Cardiac fibroblast (primary cell): Measurements from ENCODE around the gene IL17RE.

ENCODE experiments used
- DNase-seq, 2 donors: peaks; one replicate each; pipeline versions ENCODE4 v3.0.0 to v3.0.0-alpha.2; 2010; ENCODE audit warnings: low read depth in 2 of 2
- H3K4me3 ChIP-seq, 2 donors: replicated peaks in 1 of 2; 1 replicate in 1 of 2; 2 replicates in 1 of 2; pipeline ENCODE4 v1.5.1; 2011; ENCODE audit warnings: low read depth in 2 of 2, low read length in 2 of 2, mild to moderate bottlenecking in 2 of 2, moderate library complexity in 1 of 2
- CTCF ChIP-seq: IDR thresholded peaks from one replicate; pipeline ENCODE4 v1.5.1; 2011; ENCODE audit warnings: low read depth, mild to moderate bottlenecking, low read length, inconsistent platforms

The IL17RE gene

GRCh38 chr3:9909221-9910013 lies 6.8 kb downstream of the IL17RE start:
- no peak for TF ChIP-seq CTCF
- peak in 1 of 2 donors; percentile 33 for DNase-seq
- H3K4me3 ChIP-seq, result no peak overlapping the region

DNA sequence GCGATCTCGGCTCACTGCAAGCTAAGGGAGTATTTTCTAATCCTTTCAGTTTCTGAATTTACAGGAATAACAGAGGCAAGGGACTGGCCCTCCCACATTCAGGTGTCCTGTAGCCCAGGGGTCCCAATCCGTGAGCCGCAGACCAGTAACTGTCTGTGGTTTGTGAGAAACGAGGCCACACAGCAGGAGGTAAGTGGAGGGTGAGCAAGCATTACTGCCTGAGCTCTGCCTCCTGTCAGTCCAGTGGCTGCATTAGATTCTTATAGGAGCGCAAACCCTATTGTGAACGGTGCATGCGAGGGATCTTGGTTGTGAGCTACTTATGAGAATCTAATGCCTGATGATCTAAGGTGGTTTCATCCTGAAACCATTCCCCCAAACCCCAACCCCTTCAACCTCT lies 9.2 kb downstream of the IL17RE start:
- DNase-seq, result no peak
- TF ChIP-seq CTCF, result no peak
- no peak overlapping the region for H3K4me3 ChIP-seq

DNA sequence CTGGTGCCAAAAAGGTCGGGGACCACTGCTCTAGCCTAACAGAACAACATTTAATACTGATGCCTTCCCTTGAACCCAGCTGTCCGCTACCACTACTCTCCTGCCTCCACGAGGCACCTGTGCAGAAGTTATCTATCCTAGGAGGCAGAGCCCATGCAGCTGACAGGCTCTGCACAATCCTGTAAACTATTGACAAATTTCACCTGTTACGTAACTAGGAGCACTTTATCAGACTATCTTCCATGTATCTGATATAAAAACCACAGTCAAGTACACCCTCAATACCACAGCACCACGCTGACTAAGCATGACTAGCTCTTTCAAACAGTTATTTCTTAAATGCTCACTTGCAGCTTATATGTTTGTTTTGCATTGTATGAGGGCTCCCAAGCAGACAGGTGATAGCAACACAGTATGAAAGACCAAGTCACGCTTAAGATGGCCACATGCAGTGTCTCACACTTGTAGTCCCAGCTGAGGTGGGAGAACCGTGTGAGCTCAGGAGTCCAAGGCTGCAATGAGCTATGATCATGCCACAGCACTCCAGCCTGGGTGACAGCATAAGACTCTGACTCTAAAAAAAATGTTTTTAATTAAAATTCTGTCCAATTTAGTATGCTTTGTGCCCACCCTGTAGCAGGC lies 9.8 kb downstream of the IL17RE start:
- no peak overlapping the region for H3K4me3 ChIP-seq
- no peak for TF ChIP-seq CTCF
- DNase-seq, result peak in 1 of 2 donors; percentile 70

- H3K4me3 ChIP-seq, result no peak overlapping the region
- TF ChIP-seq CTCF, result no peak
- no peak for DNase-seq
These were observed 11.0 kb downstream of the IL17RE start for GRCh38 chr3:9913601-9914000.

DNA sequence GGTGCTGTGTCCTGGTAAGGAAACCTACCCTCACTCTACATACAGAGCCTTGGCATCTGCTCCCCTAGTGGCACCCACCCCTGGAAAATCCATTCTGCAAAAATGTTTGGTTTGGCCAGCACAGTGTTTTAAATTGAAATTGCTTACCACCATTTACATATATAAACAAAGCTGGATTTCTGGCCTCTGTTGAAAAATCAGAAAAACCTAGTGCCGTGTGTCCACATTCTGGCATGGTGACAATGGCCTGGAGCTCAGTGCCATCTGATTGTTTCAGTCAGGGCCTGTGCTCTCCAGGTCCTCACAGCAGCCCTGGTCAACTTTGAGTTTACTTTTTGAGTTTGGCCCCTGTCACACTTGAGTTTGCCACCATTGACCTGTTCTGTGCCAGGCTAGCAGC lies 11.4 kb downstream of the IL17RE start:
- no peak for DNase-seq
- TF ChIP-seq CTCF, result no peak
- no peak overlapping the region for H3K4me3 ChIP-seq

DNA sequence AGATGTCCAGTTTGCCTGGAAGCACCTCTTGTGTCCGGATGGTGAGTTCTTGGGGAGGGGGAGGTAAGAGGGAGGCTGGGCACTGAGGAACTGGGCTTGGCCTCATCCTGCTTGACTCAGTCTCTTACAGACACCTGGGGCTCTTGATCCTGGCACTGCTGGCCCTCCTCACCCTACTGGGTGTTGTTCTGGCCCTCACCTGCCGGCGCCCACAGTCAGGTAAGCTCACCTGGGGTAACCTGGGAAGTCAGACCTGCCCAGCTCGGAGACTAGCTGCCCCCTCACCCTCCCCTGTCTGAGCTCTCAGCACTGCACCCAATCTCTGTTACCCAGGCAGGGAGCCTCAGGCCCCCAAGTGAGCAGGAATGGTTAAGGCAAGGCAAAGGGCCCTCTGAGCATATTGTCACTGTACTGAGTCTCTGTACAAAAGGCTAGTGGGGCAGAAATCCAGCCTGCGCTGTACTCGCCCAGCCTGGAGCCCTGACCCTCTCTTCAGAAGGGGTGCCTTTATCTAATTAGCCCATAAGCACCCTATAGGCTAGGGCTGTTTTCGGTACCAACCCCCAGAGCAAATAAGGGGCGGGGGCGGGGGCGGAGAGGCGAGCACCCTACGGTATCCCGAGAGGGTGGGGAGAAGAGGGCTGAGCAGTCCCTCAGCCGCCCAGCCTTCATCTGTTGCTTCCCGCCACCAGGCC lies 12.1 kb downstream of the IL17RE start:
- DNase-seq, result no peak
- H3K4me3 ChIP-seq, result peak overlapping the region in 1 of 2 donors; percentile 56
- no peak for TF ChIP-seq CTCF
